GM21529 (cell line): ENCODE measurements around the gene FBXO22.

Experiments
- ATAC-seq: cut with Tn5 transposase; IDR thresholded peaks from one replicate; pipeline ENCODE4 v1.9.1; 2021; ENCODE audit not compliant: unreplicated experiment

The FBXO22 gene

DNA sequence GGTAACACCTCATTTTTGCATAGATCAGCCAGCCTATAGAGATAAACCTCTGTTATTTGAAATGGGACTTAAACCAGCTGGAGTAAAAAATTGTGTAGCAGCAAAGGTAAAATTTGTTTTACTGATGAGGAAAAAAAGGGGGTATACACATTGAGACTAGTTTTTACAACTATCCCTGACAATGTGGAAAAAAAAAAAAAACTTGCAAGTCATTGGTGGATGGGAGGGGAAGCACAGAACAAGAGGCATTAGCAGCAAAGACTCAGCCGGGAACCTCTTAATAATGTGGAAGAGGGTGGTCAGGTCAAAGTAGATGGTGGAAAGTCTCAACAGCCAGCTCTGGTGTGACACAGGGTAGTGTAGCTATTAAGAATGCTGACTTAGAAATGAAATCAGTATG, 14.5 kb downstream of the FBXO22 start:
- ATAC-seq, result no peak

DNA sequence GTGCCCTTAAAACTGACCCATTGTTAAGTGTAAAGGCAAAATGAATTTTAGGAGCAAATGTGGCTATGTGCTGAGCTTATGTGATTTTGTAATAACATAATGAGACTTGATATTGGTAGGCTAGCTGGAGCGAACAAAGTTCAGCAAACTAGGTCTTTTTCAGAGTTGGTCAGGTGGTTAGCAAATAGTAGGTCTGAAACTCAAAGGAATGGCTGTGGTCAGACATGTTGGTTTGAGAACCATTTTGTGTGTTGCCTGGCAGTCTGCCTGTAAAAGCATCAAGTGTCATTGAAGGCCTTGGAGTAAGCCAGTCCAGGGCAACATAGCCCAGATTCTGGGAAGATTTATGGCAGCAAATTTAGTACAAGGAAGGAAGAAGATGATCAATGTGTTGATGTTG, 16.4 kb downstream of the FBXO22 start:
- ATAC-seq, result no peak

DNA sequence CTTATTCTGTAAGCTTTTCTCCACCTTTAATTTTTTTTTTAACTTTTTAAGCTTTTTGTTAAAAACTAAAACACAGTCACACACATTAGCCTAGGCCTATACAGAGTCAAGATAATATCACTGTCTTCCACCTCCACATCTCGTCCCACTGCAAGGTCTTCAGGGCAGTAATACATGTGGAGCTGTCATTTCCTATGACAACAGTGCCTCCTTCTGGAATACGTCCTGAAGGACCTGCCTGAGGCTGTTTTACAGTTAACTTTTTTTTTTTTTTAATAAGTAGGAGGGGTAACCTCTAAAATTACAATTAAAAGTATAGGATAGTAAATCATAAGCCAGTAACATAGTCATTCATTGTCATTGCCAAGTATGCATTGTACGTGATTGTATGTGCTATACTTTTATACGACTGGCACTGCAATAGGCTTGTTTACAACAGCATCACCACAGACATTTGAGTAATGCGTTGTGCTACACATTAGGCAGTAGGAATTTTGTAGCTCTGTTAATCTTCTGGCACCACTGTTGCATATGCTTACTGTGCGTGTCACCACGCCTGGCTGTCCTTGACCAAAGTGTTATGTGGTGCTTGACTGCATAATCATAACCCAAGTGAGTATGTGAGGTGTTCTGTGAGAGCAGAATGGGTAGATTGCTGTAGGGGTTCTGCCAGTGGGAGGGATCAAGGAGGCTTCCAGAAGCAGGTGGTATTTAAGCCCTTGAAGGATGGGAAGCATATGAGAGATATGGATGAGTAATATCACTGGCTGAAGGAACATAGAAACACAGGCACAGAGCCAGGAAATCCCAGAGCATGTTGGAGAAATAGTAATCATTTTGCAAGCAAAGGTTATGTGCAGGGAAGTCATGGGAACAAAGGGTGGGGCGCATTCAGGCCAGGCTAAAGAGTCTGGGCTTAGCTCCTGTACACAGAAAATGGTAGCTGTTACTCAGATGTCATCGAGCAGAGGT, 18.3 kb downstream of the FBXO22 start:
- ATAC-seq, result no peak

DNA sequence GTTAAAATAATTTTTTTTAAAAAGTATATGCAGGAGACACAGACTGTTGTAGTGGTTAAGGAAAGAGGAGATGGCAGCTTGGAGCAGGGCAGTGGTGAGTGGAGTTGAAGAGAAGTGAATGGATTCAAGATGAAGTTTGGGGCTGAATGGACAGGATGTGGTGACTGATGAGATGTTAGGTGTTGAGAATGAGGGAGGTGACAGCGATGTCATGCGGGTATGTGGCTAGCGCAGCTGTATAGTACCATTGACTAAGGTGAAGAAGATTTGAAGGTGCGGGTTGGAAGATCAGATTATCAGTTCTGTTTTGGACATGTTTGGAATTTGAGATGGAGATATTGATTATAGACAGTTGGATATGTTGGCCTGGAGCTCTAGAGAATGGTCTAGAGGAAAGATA, 20.1 kb downstream of the FBXO22 start:
- ATAC-seq, result no peak

DNA sequence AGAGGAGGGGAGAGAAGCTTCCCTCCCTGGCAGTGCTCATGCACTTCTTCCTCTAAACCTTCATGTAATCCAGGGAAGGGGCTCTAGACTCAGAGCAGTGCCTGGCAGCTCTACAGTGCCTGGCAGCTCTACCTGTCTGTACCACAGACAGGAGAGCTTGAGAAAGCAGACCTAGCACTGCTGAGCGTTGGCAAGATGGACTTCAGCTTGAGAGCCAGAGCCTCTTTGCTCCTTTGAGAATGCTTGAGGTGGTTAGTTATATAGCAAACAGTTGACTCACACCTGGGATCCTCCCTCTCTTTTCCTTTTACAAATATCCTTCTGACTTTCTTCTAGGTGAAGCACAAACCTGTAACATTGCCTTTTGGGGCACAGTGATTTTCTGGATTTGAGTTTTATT, 20.9 kb downstream of the FBXO22 start:
- no peak for ATAC-seq

DNA sequence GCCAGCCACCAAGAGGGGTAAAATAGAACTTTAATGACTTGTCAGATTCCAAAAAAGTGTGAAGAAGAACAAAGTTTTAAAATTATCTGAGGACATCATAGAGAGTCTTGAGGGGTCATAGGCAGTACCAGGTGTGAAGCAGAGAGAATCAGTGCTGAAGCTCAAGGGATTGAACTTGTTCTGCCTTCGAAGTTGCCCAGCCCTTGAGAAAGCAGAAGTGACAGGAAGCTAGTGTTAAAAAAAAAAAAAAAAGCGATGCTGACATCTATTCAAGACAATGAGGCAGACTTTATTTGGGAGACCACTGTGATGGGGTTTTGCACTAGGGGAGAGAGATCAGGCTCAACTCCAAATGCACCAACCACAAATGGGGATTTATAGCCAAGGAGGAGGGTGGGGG, 21.8 kb downstream of the FBXO22 start:
- ATAC-seq, result no peak

DNA sequence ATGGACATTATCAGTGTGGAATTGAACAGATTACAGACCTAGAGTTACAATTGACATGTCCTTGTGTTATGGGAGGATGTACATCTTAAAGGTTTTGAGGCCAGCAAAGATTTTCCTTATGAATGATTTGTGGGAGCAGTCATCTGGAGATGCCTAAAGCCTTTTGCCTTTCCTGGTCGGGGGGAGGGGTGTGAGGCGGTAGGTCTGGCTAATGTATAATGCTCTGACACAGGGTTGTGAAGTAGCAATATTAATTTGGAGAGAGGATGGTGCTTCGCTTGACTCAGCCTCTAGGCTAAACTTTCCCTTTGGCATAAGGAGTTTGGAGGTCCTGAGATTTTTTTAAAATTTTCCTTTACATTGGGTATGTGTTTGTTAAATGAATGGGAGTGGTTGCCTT, 23.3 kb downstream of the FBXO22 start:
- no peak for ATAC-seq

DNA sequence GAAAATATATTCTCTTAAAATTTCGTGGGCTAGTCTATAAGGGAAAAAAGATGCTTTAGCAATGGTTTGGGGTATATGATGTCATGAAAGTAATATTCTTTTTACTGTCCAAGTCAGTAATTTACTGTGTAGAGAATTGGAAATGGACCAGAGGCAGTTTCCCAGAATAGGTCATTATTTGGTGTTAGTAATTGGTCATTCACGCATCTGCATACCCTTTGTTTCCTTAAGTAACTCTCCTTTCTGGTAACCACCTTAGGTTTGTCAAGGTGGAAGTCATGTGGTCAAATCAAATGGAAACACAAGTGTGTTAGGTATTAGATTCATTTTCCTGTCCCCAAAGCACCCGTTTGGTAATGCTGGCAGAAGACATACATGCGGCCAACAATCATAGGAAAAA, 23.9 kb downstream of the FBXO22 start:
- no peak for ATAC-seq

DNA sequence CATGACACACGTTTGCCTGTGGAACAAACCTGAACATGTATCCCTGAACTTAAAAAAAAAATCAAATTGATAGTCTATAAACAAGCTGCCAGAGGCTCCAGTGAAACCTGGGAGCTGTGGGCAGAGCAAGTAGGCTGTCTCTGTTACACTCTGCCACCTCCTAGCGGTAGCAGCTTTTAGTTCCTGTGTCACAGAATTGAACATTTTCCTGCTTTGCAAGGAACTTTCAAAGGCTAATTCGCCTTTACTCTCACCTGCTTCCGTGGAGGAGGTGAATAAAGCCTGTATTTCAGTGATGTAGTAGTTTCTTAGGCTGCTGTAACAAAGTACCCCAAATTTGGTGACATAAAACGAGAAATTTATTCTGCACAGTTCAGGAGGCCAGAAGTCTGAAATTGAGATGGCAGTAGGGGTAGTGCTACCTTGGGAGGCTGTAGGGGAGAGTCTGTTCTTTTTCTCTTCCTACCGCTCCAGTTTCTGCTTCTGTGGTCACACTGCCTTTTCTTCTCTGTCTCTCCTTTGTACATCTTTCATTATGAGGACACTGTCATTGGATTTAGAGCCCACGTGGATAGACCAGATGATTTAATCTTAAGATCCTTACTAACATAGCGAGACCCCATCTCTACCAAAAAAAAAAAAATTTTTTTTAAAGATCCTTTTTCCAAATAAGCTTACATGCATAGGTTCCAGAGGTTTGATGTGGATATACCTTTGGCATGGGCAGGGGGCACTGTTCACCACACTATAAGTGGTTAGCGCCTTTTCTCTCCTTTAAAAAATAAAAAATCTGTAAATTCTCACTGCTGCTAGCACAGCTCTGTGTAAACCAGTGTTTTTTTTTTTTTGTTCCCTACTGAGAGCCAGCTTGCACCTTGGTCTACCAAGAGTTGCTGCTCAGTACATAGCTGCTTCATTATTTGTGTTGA, 25.3 kb downstream of the FBXO22 start:
- no peak for ATAC-seq

DNA sequence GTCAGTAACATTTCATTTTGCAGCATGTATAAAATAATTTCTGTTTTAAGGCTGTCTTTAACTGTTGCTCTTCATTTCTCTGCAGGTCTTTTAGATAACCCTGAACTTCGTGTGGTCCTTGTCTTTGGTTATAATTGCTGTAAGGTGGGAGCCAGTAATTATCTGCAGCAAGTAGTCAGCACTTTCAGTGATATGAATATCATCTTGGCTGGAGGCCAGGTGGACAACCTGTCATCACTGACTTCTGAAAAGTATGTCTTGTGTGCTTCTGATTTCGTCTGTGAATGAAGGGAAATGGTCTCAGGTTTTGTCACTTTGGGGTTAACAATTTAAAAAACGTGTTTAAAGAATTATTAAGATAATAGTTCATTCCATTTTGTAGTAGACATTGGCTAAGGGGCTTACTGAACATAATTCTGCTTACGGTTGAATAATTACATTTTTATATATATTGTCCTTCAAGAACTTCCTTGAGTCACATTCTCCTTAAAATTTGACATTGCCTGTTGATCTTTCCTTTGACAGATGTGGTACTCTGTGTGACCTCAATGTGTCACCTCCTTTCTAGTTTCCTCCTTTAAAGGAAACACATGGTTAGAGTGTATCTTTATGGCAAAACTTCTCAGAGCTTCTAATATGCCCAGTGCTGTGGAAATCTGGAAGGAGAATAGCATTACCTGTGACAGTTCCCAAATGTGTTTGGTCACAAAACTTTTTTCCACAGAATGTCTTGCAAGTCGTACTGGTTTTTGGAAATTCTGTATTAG, 26.3 kb downstream of the FBXO22 start:
- ATAC-seq, result no peak

DNA sequence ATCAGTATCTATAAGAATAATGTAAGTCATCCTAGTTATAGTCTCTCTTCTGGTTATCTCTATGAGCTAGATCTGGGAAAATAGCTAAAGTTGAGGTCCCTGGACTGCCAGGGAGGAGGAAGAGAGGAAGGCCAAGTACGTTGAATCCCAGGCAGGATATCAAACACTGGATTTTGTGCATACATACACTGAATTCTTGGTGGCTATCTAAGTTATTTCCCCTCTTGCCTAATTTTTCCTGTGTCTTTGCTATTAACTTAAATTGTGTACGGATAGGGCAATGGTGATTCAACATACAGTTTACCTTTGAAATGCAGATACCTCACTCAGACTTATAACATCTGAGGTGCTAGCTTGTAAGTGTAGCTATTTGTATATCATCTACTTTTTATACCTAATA, 27.2 kb downstream of the FBXO22 start:
- no peak for ATAC-seq

DNA sequence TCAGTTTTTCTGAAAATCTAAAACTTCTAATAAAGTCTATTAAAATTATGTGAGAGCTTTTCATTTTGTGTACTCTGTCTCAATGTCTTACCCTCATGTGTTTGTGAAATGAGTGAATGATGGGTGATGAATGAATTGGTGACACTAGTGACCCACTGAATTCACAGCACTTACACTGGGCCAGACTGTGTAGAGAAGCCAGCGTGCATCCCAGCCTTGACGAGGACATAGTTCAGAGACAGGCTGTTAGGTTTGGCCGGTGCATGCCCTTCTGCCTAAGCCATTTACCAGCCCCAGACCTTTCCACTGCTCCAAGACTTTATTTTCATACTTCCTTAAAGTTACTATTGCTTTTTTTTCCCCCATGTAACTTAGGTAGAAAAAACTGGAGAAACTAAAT, 38.8 kb downstream of the FBXO22 start:
- ATAC-seq, result no peak

DNA sequence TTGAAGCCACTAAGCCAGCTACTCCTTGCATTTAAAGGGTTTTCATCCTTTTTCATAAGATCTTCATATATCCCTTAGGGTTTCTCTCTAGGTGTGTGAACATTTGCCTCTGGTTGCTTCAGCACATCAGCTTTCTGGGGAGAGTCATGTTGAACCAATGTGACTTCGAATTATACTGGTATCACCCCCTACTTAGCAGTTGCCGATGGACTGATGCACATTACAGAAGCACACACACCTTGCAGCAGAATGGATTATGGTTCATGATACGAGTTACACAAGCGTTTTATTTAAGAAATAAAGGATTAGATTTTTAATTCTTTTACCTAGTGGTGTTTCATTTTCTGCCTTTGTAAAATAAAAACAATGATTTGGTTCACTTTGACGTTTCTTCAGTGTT, 39.6 kb downstream of the FBXO22 start:
- no peak for ATAC-seq

DNA sequence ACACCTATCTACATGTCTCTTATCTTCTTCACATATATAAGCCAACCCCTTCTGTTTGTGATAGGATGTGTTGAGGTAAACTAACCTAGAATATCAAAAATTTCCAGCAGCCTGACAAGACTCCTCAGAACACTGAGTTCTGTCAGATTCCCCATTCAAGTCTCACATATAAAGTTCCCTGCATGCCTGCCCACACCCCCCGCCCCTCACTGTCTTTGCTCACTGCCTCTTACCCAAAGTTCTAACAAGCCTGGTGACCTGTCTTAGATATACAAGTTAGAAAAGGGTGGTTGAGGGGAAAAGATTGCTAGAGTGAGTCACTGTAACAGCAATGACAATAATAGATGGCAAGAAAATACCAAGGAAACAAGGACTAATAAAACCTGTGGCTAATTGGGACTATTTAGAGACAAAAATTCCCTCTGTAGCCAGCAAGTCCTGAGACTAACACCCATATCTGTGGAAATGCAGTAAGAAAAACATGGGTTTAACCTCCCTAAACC, 40.1 kb downstream of the FBXO22 start:
- ATAC-seq, result no peak

DNA sequence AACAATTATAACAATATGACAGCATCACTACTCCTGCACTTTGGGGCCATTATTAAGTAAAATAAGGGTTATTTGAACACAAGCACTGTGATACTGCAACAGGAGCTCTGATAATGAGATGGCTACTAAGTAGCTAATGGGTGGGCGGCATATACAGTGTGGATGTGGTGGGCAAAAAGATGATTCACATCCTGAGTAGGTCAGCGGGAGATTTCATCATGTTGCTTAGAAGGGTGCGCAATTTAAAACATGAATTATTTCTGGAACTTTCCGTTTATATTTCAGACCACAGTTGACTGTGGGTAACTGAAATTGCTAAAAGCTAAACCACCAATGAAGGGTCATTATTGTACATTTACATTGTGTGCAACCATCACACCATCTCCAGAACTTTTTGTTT, 42.3 kb downstream of the FBXO22 start:
- no peak for ATAC-seq

DNA sequence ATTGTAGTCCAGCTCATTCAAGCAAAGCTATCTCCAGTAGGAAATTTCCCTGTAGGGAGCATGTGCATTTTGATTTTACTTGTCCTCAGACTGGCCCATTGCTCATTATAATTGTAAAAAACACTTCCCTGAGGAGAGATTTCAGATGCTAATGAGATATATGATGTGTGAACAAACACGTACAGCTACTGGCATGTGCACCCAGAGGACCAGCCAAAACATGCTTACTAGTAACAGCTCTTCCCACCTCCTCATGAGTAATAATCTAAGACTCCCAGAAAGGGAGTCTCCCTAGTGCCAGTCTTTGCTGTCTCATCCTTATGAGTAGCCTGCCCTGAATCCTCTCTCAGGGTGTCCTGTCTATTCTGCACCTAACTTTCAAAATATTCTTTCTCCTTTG, 43.4 kb downstream of the FBXO22 start:
- ATAC-seq, result no peak

DNA sequence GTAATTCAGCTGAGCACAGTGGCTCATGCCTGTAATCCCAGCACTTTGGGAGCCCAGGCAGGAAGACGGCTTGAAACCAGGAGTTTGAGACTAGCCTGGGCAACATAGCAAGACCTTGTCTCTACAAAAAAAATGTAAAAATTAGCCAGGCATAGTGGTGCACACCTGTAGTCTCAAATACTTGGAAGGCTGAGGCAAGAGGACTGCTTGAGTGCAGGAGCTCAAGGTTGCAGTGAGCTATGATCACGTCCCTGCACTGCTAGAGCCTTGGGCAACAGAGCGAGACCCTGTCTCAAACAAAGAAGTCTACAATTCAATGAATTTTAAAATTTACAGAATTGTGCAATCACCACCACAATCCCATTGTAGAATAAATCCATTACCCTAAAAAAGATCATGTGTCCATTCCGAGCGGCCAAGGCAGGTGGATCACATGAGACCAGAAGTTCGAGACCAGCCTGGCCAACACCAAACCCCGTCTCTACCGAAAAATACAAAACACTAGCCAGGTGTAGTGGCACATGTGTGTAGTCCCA, 45.2 kb downstream of the FBXO22 start:
- no peak for ATAC-seq

DNA sequence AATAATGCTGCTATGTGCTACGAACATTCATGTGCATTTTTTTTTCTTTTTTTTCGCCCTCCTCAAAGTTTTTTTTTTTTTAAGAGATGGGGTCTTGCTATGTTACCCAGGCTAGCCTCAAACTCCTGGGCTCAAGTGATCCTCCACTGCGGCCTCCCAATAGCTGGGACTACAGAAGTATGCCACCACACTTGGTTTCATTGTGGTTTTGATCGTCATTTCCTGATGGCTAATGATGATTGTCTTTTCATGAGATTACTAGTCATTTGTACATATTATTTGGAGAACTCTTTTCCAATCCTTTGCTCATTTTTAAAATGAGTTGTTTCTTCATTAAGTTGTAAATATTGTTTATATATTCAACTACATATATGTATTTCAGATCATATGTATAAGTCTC, 48.8 kb downstream of the FBXO22 start:
- no peak for ATAC-seq

DNA sequence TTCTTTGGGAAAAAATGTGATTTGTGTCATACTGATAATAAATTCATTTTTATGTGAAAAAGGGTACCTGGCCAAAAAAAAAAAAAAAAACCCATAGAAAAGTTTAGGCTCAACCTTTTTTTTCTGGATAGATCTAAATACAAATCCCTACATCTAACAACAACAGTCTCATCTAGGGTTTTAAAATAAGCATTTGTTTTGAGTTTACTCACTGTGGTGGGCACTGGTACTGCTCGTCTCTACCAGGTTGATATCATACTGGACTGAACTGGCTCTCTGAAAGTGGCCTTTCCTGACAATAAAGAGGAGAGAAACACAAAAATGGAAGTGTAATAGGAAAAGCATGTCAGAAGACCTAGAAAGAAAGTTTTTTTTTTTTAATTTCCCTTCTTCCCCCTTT, 52.0 kb downstream of the FBXO22 start:
- ATAC-seq, result no peak

DNA sequence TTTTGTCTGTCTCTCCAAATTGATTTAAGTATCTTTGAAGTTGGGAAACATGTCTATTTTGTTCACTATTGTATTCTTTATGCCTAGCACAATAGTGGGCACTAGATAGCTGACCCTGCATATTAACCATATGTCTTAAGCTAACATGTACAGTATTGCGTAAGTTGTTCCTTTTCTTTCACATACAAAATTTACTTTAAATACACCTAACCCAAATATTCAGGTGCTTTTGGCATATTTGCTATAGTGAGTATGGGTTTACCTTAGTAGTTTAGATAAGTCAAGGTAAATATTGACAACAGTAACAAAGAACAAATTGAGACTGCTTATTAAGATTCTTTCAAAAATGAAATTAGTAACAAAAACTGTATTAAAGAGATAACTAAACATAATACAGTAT, 57.7 kb downstream of the FBXO22 start:
- ATAC-seq, result no peak

DNA sequence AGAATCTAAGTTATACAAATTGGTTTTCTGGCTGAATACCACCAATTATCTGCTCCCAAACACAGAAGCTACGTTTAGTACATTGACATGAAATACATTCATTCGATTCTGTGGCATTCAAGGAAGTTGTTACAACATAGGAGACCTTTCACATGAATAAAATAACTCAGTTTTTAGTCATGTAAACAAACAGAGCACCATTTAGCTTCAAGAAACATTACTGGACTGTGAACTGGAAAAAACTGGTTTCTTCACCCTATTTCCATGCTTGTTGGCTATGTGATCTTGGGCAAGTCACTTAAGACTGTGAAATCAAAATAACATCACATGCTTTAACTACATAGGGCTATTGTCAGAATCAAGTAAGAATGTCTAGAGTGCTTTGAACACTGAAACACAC, 62.4 kb downstream of the FBXO22 start:
- no peak for ATAC-seq
